Measurements from ENCODE around the gene STON1. TPM values are rescaled to one million over a fixed set of nuclear protein-coding genes. Genes with fewer than 3 reads are reported as not detected.

The STON1 gene
- total and polyA plus RNA-seq, 2 of the 8 experiments (the other 6 are each of a cell fraction or from before 2014, with no cell fraction given): 5.0 to 10.1 TPM

DNA sequence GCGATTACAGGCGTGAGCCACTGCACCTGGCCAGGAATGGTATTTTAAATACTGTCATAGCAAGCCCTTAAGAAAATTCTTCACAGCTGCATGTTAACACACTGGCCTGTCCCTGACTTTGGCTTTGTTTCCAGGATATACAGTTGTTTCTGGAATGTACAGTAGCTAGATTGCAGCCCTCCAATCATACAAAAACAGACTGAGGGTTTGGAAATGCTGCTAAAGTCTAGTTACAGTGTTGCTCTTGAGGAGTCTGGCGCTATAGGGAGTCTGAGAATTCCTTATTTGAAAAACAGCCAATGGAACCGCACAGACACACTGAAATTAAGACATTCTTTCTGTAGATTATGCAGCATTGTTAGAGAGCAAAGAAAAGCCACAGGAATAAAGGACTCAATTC lies 37.7 kb downstream of the STON1 start (continued):
- TF ChIP-seq SIX5 (IDR thresholded peaks at IDR 0.05; ENCODE audit: low read depth, low read length) (no peak), CBX5 (IDR thresholded peaks at IDR 0.05; ENCODE audit: low read depth, low read length) (no peak), SP4 (IDR thresholded peaks at IDR 0.05; ENCODE audit: low read length) (no peak), NRF1 (IDR thresholded peaks at IDR 0.05; ENCODE audit: low read depth, low read length) (no peak), ASH2L (IDR thresholded peaks at IDR 0.05; ENCODE audit: low read length) (no peak), KDM4A (IDR thresholded peaks at IDR 0.05; ENCODE audit: low read depth, low read length, severe bottlenecking) (no peak), SP2 (IDR thresholded peaks at IDR 0.05; ENCODE audit: low read length) (no peak)
